Measurements from ENCODE around the gene HSPB1. TPM values are rescaled to one million over a fixed set of nuclear protein-coding genes. Genes with fewer than 3 reads are reported as not detected.

HSPB1 gene
- total and polyA plus RNA-seq, 4 experiments from 2014 or later: 41.9 to 111 (median 46.4) TPM

- Histone ChIP-seq H3K27ac (ENCODE audit: low read depth, low read length) (no peak overlapping the region), H3K36me3 (ENCODE audit: insufficient read depth, low read length) (no peaks in the 10 kb centered on the region), H3K27me3 (ENCODE audit: insufficient read depth, low read length) (peaks cover 16% of the 10 kb centered on the region), H3K4me3 (ENCODE audit: low read length in 2 of 2) (peak overlapping the region in 1 of 2 donors; percentile 14), H3K9me3 (ENCODE audit: control insufficient read depth in 1 of 2, low read length in 2 of 2) (no peaks in the 10 kb centered on the region), H3K4me1 (ENCODE audit: insufficient read depth, low read length) (peaks cover 13% of the 10 kb centered on the region)
- Mint-ChIP-seq H3K36me3 (no peaks in the 10 kb centered on the region), H3K4me3 (peak overlapping the region in 7 of 8 donors; percentile 73 to 86 (median 81)), H3K27ac (peak overlapping the region in 2 of 7 donors; percentile 24 to 48), H3K27me3 (peaks cover 22 to 25% of the 10 kb centered on the region in 2 donors), H3K4me1 (peaks cover 6 to 17% (median 15%) of the 10 kb centered on the region in 4 donors), H3K9me3 (peaks cover 0 to 2% (median 0%) of the 10 kb centered on the region in 8 donors)
- POLR2A ChIA-PET (ENCODE audit: partially characterized antibody): interaction anchor here (0.8 to 1.6 kb wide), 2 partner anchors 9 to 36 kb away, joined by 3 to 5 read pairs; no protein-coding TSS in a partner anchor
- intact Hi-C loops (cut with micrococcal nuclease): loop anchor here (2.0 to 5.0 kb wide), 2 partner anchors 21 to 35 kb away; partner anchors contain the start of gene HSPB1
- CTCF ChIA-PET (ENCODE audit: partially characterized antibody): interaction anchor here (1.0 to 3.1 kb wide), 4 partner anchors 10 to 32 kb away, joined by 3 to 16 read pairs (median 8); no protein-coding TSS in a partner anchor
- no peak for DNase-seq
Observed at GRCh38 chr7:76281706-76282343, 20.6 kb upstream of the HSPB1 start.

GRCh38 chr7:76282344-76283253 lies 19.9 kb upstream of the HSPB1 start:
- peaks cover 16% of the 10 kb centered on the region for H3K27me3 ChIP-seq (ENCODE audit: insufficient read depth, low read length)
- intact Hi-C loops (cut with micrococcal nuclease): loop anchor here (2.0 to 5.0 kb wide), 2 partner anchors 20 to 35 kb away; partner anchors contain the start of gene HSPB1
- CTCF ChIA-PET (ENCODE audit: partially characterized antibody): interaction anchor here (1.0 to 3.1 kb wide), 4 partner anchors 9 to 31 kb away, joined by 3 to 16 read pairs (median 8); no protein-coding TSS in a partner anchor
- H3K4me1 ChIP-seq (ENCODE audit: insufficient read depth, low read length): peaks cover 13% of the 10 kb centered on the region
- Mint-ChIP-seq H3K4me1 (peaks cover 6 to 17% (median 15%) of the 10 kb centered on the region in 4 donors), H3K27me3 (peaks cover 20 to 25% of the 10 kb centered on the region in 2 donors), H3K9me3 (peaks cover 0 to 2% (median 0%) of the 10 kb centered on the region in 8 donors), H3K36me3 (no peaks in the 10 kb centered on the region), H3K27ac (no peak overlapping the region), H3K4me3 (peak overlapping the region in 7 of 8 donors; percentile 73 to 86 (median 81))
- POLR2A ChIA-PET (ENCODE audit: partially characterized antibody): interaction anchor here (0.8 to 1.6 kb wide), 3 partner anchors 9 to 36 kb away, joined by 3 to 5 read pairs (median 3); partner anchors contain the start of gene HSPB1
- peak overlapping the region in 1 of 2 donors; percentile 14 for H3K4me3 ChIP-seq (ENCODE audit: low read length in 2 of 2)
- DNase-seq: no peak
- no peaks in the 10 kb centered on the region for H3K36me3 ChIP-seq (ENCODE audit: insufficient read depth, low read length)
- no peaks in the 10 kb centered on the region for H3K9me3 ChIP-seq (ENCODE audit: control insufficient read depth in 1 of 2, low read length in 2 of 2)
- H3K27ac ChIP-seq (ENCODE audit: low read depth, low read length): no peak overlapping the region

GRCh38 chr7:76283254-76284159 lies 19.0 kb upstream of the HSPB1 start:
- Mint-ChIP-seq H3K4me1 (peaks cover 6 to 17% (median 15%) of the 10 kb centered on the region in 4 donors), H3K27me3 (peaks cover 20 to 25% of the 10 kb centered on the region in 2 donors), H3K27ac (peak overlapping the region in 3 of 7 donors; percentile 18 to 42 (median 24)), H3K36me3 (no peaks in the 10 kb centered on the region), H3K9me3 (peaks cover 0 to 2% (median 0%) of the 10 kb centered on the region in 8 donors), H3K4me3 (peak overlapping the region in 6 of 8 donors; percentile 41 to 72 (median 60))
- H3K27me3 ChIP-seq (ENCODE audit: insufficient read depth, low read length): peaks cover 16% of the 10 kb centered on the region
- no peak for DNase-seq
- H3K4me1 ChIP-seq (ENCODE audit: insufficient read depth, low read length): peaks cover 13% of the 10 kb centered on the region
- intact Hi-C loops (cut with micrococcal nuclease): loop anchor here (2.0 to 5.0 kb wide), 2 partner anchors 19 to 34 kb away; partner anchors contain the start of gene HSPB1
- no peaks in the 10 kb centered on the region for H3K36me3 ChIP-seq (ENCODE audit: insufficient read depth, low read length)
- no peaks in the 10 kb centered on the region for H3K9me3 ChIP-seq (ENCODE audit: control insufficient read depth in 1 of 2, low read length in 2 of 2)
- POLR2A ChIA-PET (ENCODE audit: partially characterized antibody): interaction anchor here (1.0 kb wide), 1 partner anchor 19 kb away, joined by 3 read pairs; the partner anchor contains the start of gene HSPB1
- no peak overlapping the region for H3K27ac ChIP-seq (ENCODE audit: low read depth, low read length)
- CTCF ChIA-PET (ENCODE audit: partially characterized antibody): interaction anchor here (0.6 to 3.1 kb wide), 4 partner anchors 8 to 30 kb away, joined by 3 to 16 read pairs (median 6); no protein-coding TSS in a partner anchor
- H3K4me3 ChIP-seq (ENCODE audit: low read length in 2 of 2): no peak overlapping the region

- Histone ChIP-seq H3K4me1 (ENCODE audit: insufficient read depth, low read length) (peaks cover 12% of the 10 kb centered on the region), H3K9me3 (ENCODE audit: control insufficient read depth in 1 of 2, low read length in 2 of 2) (no peaks in the 10 kb centered on the region), H3K27me3 (ENCODE audit: insufficient read depth, low read length) (peaks cover 15% of the 10 kb centered on the region), H3K27ac (ENCODE audit: low read depth, low read length) (no peak overlapping the region), H3K4me3 (ENCODE audit: low read length in 2 of 2) (no peak overlapping the region), H3K36me3 (ENCODE audit: insufficient read depth, low read length) (no peaks in the 10 kb centered on the region)
- intact Hi-C loops (cut with micrococcal nuclease): no loop called here
- peaks cover 13 to 17% of the 10 kb centered on the region in 2 donors for H3K27me3 Mint-ChIP-seq
- no peak overlapping the region for H3K4me3 Mint-ChIP-seq
- ChIA-PET CTCF (ENCODE audit: partially characterized antibody) (interaction anchor here (4.3 kb wide), 1 partner anchor 30 kb away, joined by 51 read pairs; no protein-coding TSS in a partner anchor), POLR2A (ENCODE audit: partially characterized antibody) (interaction anchor here (1.6 kb wide), 1 partner anchor 32 kb away, joined by 5 read pairs; no protein-coding TSS in a partner anchor)
- peaks cover 4 to 15% (median 11%) of the 10 kb centered on the region in 4 donors for H3K4me1 Mint-ChIP-seq
- H3K9me3 Mint-ChIP-seq: peaks cover 0 to 2% (median 0%) of the 10 kb centered on the region in 8 donors
- H3K27ac Mint-ChIP-seq: no peak overlapping the region
- H3K36me3 Mint-ChIP-seq: no peaks in the 10 kb centered on the region
- DNase-seq: no peak
Observed at GRCh38 chr7:76285604-76286374, 16.7 kb upstream of the HSPB1 start.

GRCh38 chr7:76286842-76287403 lies 15.6 kb upstream of the HSPB1 start:
- peaks cover 8 to 12% of the 10 kb centered on the region in 2 donors for H3K27me3 Mint-ChIP-seq
- Histone ChIP-seq H3K4me1 (ENCODE audit: insufficient read depth, low read length) (peaks cover 11% of the 10 kb centered on the region), H3K4me3 (ENCODE audit: low read length in 2 of 2) (no peak overlapping the region), H3K27me3 (ENCODE audit: insufficient read depth, low read length) (peaks cover 8% of the 10 kb centered on the region), H3K27ac (ENCODE audit: low read depth, low read length) (no peak overlapping the region), H3K36me3 (ENCODE audit: insufficient read depth, low read length) (no peaks in the 10 kb centered on the region), H3K9me3 (ENCODE audit: control insufficient read depth in 1 of 2, low read length in 2 of 2) (no peaks in the 10 kb centered on the region)
- H3K4me1 Mint-ChIP-seq: peaks cover 5 to 17% (median 11%) of the 10 kb centered on the region in 4 donors
- H3K9me3 Mint-ChIP-seq: peaks cover 0 to 2% (median 0%) of the 10 kb centered on the region in 8 donors
- H3K27ac Mint-ChIP-seq: no peak overlapping the region
- no peak overlapping the region for H3K4me3 Mint-ChIP-seq
- H3K36me3 Mint-ChIP-seq: no peaks in the 10 kb centered on the region
- ChIA-PET POLR2A (ENCODE audit: partially characterized antibody) (no interaction called here), CTCF (ENCODE audit: partially characterized antibody) (interaction anchor here (0.6 to 4.3 kb wide), 2 partner anchors 13 to 28 kb away, joined by 3 to 51 read pairs; no protein-coding TSS in a partner anchor)
- intact Hi-C loops (cut with micrococcal nuclease): no loop called here
- no peak for DNase-seq

All from CD4-positive, alpha-beta memory T cell (primary cell).